GM21717 (cell line): ENCODE measurements around the gene NVL.
A peak's percentile ranks its signal among the peaks of the same experiment; 100 is the strongest.

Source experiments
- ATAC-seq: cut with Tn5 transposase; IDR thresholded peaks from one replicate; pipeline ENCODE4 v1.9.1; 2021; ENCODE audit warnings: mild to moderate bottlenecking, moderate library complexity; ENCODE audit not compliant: unreplicated experiment

The NVL gene

DNA sequence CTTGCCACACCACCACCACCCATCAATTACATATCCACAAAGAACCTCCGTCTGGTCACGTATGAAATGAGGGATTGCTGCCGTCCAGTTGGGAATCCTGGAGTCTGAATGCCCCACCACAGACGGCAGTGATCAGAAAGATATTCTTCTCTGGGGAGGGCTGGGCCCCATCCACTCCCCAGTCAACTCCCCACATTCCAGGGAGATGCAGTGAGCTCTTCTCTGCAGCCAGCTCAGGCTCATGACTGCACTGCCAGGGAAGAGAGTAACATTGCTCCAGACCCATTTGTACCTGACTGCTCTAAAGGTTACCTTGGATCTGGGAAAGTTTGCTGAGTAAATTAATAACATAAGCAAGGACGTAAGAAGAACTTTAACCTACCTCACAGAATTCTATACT lies 128.6 kb downstream of the NVL start:
- ATAC-seq = no peak

DNA sequence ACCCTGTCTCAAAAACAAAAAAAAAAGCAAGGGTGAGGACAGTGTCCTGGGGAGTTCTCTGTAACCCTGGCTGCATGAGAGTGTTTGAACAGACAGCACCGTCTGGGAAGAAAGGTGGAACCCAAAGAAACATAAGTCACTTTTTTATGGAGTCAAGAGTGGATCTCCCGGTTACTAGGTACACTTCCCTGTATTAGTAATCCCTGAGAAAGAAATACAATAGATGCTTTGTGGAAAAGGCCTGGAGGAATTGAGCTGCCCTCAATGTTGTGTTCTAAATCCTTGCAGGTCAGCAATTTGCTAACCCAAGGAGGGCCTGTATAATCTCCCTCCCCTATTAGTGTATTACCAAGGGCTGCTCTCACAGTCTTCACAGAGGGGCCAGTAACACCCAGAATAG lies 130.3 kb downstream of the NVL start:
- no peak for ATAC-seq

DNA sequence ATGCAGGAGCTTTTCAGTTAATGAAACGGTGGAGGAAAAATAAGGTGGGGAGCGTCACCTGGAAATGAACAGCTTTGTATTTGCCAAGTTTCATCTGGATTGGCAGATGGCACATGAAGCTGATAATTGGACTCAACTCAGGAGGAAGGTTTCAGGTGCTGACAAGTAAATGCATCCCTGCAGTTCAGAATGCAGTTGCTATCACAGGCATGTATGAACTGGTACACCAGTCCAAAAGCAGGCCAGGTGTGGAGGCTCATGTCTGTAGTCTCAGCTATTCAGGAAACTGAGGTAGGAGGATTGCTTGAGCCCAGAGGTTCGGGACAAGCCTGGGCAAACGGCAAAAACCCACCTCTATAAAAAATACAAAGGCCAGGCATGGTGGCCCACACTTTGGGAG lies 131.4 kb downstream of the NVL start:
- no peak for ATAC-seq

DNA sequence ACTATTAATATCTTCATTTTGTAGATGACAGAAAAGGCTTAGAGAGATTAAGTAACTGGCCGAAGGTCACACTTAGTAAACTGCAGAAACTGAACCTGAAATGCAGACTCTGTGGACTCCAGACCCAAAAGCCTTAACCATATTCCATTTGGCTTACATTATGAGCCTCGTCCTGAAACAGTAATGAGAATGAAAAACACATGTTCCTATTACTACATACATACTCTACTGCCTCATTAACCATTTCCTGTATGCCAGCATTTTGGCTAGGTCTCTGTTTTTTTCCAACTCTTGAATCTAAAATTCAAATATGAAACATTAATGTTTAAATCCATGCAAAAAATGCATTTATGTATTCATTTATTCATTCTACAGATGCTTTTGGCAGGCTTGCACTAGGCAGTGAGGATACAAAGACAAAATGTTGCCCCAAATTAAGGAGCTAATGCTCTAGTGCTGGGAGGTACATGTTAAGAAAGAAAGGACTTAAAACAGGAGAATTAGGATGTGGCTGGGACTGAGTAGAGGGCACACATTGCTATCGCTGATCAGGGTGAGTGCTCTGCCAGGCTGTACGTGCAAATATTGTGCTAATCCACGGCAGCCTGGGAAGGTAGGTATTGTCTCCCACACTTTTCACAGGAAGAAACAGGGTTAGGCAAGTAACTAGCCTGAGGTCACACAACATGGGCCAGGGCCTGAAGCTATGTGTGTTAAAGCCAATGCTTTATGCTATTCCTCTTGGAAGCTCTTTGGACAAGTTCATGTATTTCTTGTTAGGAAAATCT lies 133.0 kb downstream of the NVL start:
- ATAC-seq = no peak

DNA sequence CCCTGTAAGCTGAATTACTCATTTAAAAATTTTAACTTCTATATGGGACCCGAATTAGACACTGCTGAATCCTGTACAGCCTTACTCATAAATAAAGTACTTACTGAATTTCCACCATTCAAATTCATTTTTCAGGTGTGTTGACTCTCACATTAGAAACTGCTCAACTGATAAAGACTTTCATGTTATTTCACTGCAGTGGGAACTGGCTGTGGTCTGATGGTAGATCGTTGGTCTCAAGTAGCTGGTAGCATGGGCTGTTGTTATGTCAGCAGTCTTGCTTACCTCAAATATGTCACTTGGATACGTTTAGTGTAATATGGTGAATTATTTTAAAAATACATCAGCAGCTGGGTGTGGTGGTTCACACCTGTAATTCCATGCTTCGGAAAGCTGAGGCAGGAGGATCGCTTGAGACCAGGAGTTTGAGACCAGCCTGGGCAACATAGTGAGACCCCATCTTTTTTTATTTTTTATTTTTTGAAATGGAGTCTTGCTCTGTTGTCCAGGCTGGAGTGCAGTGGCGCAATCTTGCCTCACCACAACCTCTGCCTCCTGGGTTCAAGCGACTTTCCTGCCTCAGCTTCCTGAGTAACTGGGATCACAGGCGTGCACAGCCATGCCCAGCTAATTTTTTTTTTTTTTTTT lies 136.5 kb downstream of the NVL start:
- no peak for ATAC-seq

DNA sequence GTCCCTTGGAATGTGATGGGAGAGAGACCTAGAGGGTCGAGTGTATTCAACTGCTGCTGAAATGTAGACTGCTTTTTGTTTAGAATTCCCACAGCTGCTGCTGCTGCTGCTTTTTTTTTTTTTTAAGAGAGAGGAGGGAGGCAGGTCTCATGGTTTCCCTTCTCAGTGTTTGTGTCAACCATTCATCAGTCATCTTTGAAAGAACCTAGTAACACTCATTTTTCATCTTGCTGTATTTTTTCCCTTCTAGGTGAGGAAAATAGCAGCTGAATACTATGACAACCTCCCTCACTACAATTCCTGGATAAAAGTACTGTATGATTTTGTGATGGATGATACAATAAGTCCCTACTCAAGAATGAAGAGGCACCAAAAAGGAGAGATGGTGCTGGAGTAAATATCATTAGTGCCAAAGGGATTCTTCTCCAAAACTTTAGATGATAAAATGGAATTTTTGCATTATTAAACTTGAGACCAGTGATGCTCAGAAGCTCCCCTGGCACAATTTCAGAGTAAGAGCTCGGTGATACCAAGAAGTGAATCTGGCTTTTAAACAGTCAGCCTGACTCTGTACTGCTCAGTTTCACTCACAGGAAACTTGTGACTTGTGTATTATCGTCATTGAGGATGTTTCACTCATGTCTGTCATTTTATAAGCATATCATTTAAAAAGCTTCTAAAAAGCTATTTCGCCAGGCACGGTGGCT lies 137.7 kb downstream of the NVL start:
- ATAC-seq = no peak

DNA sequence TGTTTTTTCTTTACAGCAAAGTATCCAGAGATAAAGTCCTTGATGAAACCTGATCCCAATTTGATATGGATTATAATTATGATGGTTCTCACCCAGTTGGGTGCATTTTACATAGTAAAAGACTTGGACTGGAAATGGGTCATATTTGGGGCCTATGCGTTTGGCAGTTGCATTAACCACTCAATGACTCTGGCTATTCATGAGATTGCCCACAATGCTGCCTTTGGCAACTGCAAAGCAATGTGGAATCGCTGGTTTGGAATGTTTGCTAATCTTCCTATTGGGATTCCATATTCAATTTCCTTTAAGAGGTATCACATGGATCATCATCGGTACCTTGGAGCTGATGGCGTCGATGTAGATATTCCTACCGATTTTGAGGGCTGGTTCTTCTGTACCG lies 140.4 kb downstream of the NVL start:
- no peak for ATAC-seq

DNA sequence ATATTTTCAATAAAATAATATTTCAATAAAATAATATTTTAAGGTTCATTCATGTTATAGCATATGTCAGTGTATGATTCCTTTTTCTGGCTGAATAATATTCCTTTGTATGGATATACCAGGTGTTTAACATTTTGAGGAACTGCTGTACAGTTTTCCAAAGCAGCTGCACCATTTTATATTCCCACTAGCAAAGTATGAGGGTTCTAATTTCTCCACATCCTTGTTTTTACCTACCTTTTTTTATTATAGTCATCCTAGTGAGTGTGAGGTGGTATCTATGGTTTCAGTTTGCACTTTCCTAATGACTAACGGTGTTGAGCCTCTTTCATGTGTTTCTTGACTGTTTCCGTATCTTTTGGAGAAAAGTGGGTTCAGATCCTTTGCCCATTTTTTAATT lies 141.7 kb downstream of the NVL start:
- ATAC-seq = no peak

DNA sequence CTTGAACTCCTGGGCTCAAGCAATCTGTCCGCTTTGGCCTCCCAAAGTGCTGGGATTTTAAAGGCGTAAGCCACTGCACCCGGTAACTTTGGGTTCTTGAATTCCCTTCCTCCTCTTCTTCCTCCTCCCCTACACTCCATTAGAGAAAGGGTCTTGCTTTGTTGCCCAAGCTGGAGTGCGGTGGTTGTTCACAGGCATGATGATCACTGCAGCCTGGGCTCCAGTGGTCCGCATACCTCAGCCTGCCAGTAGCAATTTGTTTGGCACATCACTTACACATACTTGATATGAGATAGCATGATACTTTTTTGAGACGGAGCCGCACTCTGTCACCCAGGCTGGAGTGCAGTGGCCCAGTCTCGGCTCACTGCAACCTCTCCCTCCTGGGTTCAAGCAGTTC lies 144.8 kb downstream of the NVL start:
- no peak for ATAC-seq

DNA sequence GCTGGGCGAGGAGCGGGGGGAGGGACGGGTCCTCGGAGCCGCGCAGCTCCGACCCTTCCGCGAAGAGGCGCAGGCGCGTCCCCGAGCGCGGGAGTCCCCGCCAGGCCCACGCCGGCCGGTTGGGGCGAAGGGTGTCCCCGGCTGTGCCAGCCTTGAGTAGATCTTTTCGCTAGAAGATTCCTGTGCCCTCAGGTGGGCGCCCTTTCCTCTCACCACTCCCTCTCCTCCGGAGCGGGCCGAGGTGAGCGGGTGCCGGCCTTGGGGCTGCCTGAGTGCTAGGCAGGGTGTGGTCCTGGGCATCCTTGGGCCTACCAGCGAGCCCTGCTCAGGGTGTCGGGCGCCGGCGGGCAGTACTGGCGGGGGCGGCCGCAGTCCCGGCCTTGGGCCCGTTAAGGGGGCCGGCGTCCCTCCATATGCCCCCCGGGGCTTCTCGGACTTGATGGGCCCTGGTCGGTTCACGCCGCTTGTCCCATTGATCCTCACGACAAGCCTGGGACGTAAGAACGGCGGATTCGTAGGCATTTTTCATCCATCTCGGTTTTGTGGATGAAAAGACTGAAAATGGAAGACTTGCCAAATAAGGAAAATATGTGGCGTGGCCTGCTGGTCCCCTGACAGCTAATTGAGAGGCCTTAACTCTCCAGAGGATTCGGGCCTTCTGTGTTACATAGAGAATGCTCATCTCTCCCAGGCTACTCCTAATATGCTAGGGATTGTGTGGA lies 146.2 kb downstream of the NVL start:
- peak; percentile 43 for ATAC-seq

DNA sequence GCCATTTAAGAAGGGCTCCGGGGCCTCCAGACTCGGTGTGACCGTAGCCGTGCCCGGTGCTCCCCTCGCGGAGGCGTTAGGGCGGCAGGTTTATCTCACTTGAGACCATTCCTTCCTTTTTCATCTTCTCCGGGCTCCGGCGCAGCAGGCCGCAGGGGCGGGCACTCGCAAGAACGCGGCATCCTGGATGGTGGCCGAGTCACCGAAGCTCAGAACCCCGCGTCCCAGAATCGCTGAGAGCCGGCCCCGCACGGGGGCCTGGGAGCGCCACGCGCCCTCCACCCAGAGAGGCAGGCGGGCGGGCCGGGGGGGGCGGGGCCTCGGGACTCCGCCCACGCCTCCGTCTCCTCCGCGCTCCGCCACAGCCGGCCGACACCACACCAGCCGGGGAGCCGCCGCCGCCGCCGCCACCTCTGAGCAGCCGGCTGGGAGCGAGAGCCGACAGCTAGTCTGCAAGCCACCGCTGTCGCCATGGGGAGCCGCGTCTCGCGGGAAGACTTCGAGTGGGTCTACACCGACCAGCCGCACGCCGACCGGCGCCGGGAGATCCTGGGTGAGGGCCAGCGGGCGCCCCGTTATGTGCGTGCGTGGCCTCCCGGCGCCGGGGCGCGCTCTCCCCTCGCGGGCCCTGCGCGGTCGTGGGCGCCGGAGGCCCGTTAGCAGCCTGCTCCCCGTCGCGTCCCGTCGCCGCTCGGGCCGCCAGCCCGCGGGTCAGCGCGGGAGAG lies 146.9 kb downstream of the NVL start, which contains the start of gene DEGS1:
TSS of gene DEGS1 (plus strand) at position 375 of the 725 bp plus-strand sequence. CDS start at position 472, 97 bp downstream.
- ATAC-seq = peak; percentile 62

DNA sequence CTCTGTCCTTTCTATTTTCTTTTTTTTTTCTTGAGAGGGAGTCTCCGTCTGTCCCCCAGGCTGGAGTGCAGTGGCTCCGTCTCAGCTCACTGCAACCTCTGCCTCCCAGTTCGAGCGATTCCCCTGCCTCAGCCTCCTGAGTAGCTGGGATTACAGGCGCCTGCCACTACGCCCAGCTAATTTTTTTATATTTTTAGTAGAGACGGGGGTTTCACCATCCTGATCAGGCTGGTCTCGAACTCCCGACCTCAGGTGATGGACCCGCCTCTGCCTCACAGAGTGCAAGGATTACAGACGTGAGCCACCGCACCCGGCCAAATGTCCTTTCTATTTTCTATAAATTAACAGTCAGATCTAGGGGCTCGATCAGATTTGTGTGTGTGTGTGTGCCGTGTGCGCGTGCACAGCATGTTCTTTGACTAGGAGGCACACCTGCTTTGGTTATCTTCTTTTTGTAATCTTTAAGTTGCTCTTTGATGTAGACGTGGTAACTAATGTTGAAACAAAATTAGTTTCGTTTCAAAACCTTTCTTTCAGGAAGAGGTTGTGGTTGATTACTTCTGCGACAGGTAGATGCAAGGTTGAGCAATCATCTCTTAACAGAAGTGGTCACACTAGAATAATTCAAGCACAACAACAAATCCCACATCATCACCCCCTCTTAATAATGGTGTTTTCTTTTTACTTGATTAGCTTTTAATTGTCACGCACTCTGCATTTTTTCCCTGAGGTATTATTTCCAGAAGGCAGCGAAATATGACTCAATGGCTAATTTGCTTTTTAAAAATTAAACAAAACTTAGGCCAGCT lies 147.7 kb downstream of the NVL start:
- ATAC-seq = peak; percentile 48

DNA sequence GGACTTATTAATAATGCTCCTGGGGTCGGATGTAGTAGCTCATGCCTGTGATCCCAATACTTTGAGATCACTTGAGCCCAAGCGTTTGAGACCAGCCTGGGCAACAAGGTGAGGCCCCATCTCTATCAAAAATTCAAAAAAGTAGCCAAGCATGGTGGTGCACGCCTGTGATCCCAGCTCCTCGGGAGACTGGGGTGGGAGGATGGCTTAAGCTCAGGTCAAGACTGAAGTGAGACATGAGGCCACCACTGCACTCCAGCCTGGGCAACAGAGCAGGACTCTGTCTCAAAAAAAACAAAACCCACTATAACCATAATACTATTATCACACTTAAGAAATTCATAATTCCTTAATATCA lies 148.5 kb downstream of the NVL start:
- ATAC-seq = no peak

DNA sequence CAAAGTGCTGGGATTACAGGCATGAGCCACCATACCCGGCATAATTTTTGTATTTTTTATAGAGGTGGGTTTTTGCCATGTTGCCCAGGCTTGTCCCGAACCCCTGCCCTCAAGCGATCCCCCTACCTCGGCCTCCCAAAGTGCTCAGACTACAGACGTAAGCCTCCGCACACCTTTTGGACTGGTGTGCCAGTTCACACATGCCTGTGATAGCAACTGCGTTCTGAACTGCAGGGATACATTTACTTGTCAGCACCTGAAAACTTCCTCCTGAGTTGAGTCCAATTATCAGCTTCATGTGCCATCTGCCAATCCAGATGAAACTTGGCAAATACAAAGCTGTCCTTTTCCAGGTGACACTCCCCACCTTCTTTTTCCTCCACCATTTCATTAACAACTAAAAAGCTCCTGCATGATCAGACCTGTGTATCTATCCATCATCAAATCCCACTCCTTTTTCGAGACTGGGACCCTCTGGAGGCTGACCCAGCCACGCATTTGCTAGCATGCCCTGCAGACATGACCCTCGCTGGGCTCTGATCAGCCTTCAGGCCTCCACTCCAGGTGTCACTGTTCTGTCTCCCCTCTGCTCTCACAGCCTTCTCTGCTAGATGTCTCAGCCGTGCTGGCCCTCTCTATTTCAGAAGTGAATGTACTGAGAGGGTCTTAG lies 149.1 kb downstream of the NVL start:
- no peak for ATAC-seq

DNA sequence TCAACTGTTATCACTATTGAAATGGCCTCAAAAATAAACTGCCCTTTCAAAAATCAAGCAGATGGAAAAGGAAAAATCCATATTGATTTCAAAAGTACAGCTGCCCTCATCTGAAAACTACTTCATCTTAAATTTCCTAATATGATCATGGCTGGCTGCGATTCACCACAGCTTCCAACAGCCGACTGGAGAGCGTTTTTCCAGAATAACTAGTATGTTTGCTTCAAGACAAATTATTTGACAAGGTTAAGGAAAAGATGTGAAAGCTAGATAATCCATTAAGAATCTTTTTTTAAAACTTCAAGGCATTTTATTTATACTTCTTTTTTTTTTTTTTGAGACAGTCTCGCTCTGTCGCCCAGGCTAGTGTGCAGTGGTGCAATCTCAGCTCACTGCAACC lies 151.1 kb downstream of the NVL start:
- ATAC-seq = no peak

DNA sequence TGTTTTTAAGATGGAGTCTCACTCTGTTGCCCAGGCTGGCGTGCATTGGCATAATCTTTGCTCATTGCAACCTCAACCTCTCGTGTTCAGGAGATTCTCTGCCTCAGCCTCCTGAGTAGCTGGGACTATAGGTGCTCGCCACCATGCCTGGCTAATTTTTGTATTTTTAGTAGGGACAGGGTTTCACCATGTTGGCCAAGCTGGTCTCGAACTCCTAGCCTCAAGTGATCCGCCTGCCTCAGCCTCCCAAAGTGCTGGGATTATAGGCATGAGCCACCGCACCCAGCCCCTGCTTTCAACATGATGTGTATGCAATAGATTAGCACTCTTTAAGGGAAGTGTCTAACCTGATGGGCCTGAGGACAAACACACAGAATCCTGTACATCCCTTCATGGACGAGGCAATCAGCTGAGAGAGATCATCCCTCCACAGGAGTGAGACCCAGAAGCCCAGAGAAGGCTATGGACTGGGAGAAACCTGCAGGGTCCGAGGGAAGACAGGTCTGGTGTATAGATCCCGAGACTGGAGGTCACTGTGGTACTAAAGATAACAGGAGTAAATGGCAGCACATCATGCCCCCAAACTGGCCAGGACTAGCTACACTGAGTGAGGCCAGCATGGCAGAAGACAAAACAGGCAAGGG lies 152.5 kb downstream of the NVL start:
- no peak for ATAC-seq
